Measurements from ENCODE around the gene SYNE4.

GRCh38 chr19:36054733-36055686 lies 46.4 kb upstream of the SYNE4 start, which contains the start of gene WDR62:
- TF ChIP-seq, protein P1, sequence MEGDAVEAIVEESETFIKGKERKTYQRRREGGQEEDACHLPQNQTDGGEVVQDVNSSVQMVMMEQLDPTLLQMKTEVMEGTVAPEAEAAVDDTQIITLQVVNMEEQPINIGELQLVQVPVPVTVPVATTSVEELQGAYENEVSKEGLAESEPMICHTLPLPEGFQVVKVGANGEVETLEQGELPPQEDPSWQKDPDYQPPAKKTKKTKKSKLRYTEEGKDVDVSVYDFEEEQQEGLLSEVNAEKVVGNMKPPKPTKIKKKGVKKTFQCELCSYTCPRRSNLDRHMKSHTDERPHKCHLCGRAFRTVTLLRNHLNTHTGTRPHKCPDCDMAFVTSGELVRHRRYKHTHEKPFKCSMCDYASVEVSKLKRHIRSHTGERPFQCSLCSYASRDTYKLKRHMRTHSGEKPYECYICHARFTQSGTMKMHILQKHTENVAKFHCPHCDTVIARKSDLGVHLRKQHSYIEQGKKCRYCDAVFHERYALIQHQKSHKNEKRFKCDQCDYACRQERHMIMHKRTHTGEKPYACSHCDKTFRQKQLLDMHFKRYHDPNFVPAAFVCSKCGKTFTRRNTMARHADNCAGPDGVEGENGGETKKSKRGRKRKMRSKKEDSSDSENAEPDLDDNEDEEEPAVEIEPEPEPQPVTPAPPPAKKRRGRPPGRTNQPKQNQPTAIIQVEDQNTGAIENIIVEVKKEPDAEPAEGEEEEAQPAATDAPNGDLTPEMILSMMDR (conservative IDR thresholded peaks at IDR 0.05; ENCODE audit: low read length) = 0 out of 2 replicates have a peak, but pooled peaks have one; percentile 3
- TF ChIP-seq EZH2phosphoT487 (IDR thresholded peaks at IDR 0.05; ENCODE audit: borderline replicate concordance, low read depth, low read length) = no peak
